GM23248 (cell line): ENCODE results near the gene SMARCA4. TPM values are rescaled to one million over a fixed set of nuclear protein-coding genes. Genes with fewer than 3 reads are reported as not detected.

Experiments used
- DNase-seq: peaks from one replicate; pipeline ENCODE4 v3.0.0-alpha.2; 2015
- H2AFZ ChIP-seq: fragments of 200-600 bp; sonication (generic); 2 replicates; pipeline ENCODE4 v1.6.1; 2016; ENCODE audit warnings: antibody characterized with exemption
- H3F3A ChIP-seq: fragments of 200-600 bp; sonication (generic); 2 replicates; pipeline ENCODE4 v1.6.1; 2016; ENCODE audit warnings: mild to moderate bottlenecking, antibody characterized with exemption, mixed run types; ENCODE audit not compliant: insufficient read depth
- H3K27ac ChIP-seq: fragments of 200-600 bp; sonication (generic); 2 replicates; pipeline ENCODE4 v1.5.1; 2016; ENCODE audit warnings: mild to moderate bottlenecking
- H3K27me3 ChIP-seq: fragments of 200-600 bp; sonication (generic); replicated peaks from 2 replicates; pipeline ENCODE4 v1.6.1; 2016; ENCODE audit warnings: mild to moderate bottlenecking; ENCODE audit not compliant: insufficient read depth
- H3K36me3 ChIP-seq: fragments of 200-600 bp; sonication (generic); 2 replicates; pipeline ENCODE4 v1.6.1; 2016; ENCODE audit warnings: low read depth, mild to moderate bottlenecking
- H3K4me1 ChIP-seq: fragments of 200-600 bp; sonication (generic); 2 replicates; pipeline ENCODE4 v1.6.1; 2016; ENCODE audit warnings: mild to moderate bottlenecking; ENCODE audit not compliant: insufficient read depth
- H3K4me2 ChIP-seq: fragments of 200-600 bp; sonication (generic); one replicate; pipeline ENCODE4 v1.6.1; 2016; ENCODE audit warnings: mild to moderate bottlenecking; ENCODE audit not compliant: unreplicated experiment
- H3K4me3 ChIP-seq: fragments of 200-600 bp; sonication (generic); 2 replicates; pipeline ENCODE4 v1.5.1; 2016; ENCODE audit warnings: mild to moderate bottlenecking
- H3K79me2 ChIP-seq: fragments of 200-600 bp; sonication (generic); 2 replicates; pipeline ENCODE4 v1.6.1; 2016; ENCODE audit warnings: mild to moderate bottlenecking; ENCODE audit not compliant: insufficient read depth
- H3K9ac ChIP-seq: fragments of 200-600 bp; sonication (generic); 2 replicates; pipeline ENCODE4 v1.6.1; 2016; ENCODE audit warnings: mild to moderate bottlenecking
- H3K9me2 ChIP-seq: fragments of 200-600 bp; sonication (generic); 2 replicates; pipeline ENCODE4 v1.6.1; 2016; ENCODE audit warnings: mixed run types, mild to moderate bottlenecking, moderate library complexity; ENCODE audit not compliant: insufficient read depth
- H3K9me3 ChIP-seq: fragments of 200-600 bp; sonication (generic); one replicate; pipeline ENCODE4 v1.6.1; 2017; ENCODE audit warnings: low read depth
- H4K20me1 ChIP-seq: fragments of 200-600 bp; sonication (generic); 2 replicates; pipeline ENCODE4 v1.6.0; 2016; ENCODE audit not compliant: insufficient read depth
- EZH2 ChIP-seq: fragments of 200-600 bp; sonication (generic); IDR thresholded peaks from 2 replicates; pipeline ENCODE4 v1.6.1; 2018; ENCODE audit warnings: antibody characterized with exemption, mild to moderate bottlenecking; ENCODE audit not compliant: insufficient read depth, poor library complexity, severe bottlenecking
- EZH2phosphoT487 ChIP-seq: fragments of 200-600 bp; sonication (generic); IDR thresholded peaks from 2 replicates; pipeline ENCODE4 v1.6.1; 2018; ENCODE audit warnings: antibody characterized with exemption, moderate library complexity, mild to moderate bottlenecking, low read depth; ENCODE audit not compliant: insufficient read depth
- WGBS, 2 experiments: methylation state at CpG; one replicate each; pipeline ENCODE4 v1.1.6; 2015 to 2017; ENCODE audit warnings: low lambda C conversion rate in 2 of 2, low coverage in 1 of 2; ENCODE audit errors: missing lambda C conversion rate in 2 of 2; 5-methylcytosine and 5-hydroxymethylcytosine counted together
- in situ Hi-C: fragments of 300-500 bp; cut with MboI; formaldehyde crosslinking; loops from 2 replicates; pipeline ENCODE4 v1.15.0; 2020
- polyA plus RNA-seq: library from polyadenylated mRNA; unstranded; fragments of >200 nt; fragmentation: Nextera tagmentation; extraction: Ambion mirVana; gene quantifications from 2 replicates; pipeline ENCODE4 v1.2.1, GENCODE V29; 2016
- total RNA-seq: library from RNA; depleted of rRNA; stranded (reverse); fragments of >200 nt; shearing (Covaris generic); gene quantifications from 2 replicates; pipeline ENCODE4 v1.2.3, GENCODE V29; 2014

Gene SMARCA4
- total and polyA plus RNA-seq, 2 experiments from 2014 or later = 37.1 to 44.0 TPM

GRCh38 chr19:10961073-10961860, 437 bp downstream of the SMARCA4 start:
- H3K27ac ChIP-seq = peak overlapping the region; percentile 75
- no peaks in the 10 kb centered on the region for H3K9me2 ChIP-seq
- peak overlapping the region; percentile 76 for H2AFZ ChIP-seq
- H3F3A ChIP-seq = peaks cover 7% of the 10 kb centered on the region; the same call in 1 of the 2 replicates
- H3K27me3 ChIP-seq = no peaks in the 10 kb centered on the region
- peak overlapping the region; percentile 91 for H3K9ac ChIP-seq
- 0 to 4% methylated on average over 23 to 45 of the region's 92 CpGs for WGBS, 2 experiments
- no peaks in the 10 kb centered on the region for H3K9me3 ChIP-seq
- DNase-seq = peak; percentile 71
- H3K36me3 ChIP-seq = no peaks in the 10 kb centered on the region
- peak overlapping the region; percentile 95 for H3K4me3 ChIP-seq
- H4K20me1 ChIP-seq = no peaks in the 10 kb centered on the region
- no peaks in the 10 kb centered on the region; the same call in 1 of the 2 replicates for H3K4me1 ChIP-seq
- peaks cover 57% of the 10 kb centered on the region for H3K79me2 ChIP-seq
- in situ Hi-C loops = no loop called here
- no peak for TF ChIP-seq EZH2
- TF ChIP-seq EZH2phosphoT487 = no peak
- peak overlapping the region; percentile 96 for H3K4me2 ChIP-seq

- H3K4me3 ChIP-seq = peak overlapping the region; percentile 95
- peak overlapping the region; percentile 91; the same call in 1 of the 2 replicates for H3K9ac ChIP-seq
- in situ Hi-C loops = no loop called here
- TF ChIP-seq EZH2 = no peak
- no peak for TF ChIP-seq EZH2phosphoT487
- no peaks in the 10 kb centered on the region for H3K9me2 ChIP-seq
- no peak overlapping the region for H2AFZ ChIP-seq
- H3K27me3 ChIP-seq = no peaks in the 10 kb centered on the region
- WGBS, 2 experiments = 75 to 79% methylated on average over 10 of the region's 10 CpGs
- H3F3A ChIP-seq = peaks cover 7% of the 10 kb centered on the region; the same call in 1 of the 2 replicates
- peaks cover 73% of the 10 kb centered on the region for H3K79me2 ChIP-seq
- peak overlapping the region; percentile 96 for H3K4me2 ChIP-seq
- no peak overlapping the region for H3K27ac ChIP-seq
- H4K20me1 ChIP-seq = no peaks in the 10 kb centered on the region
- no peak for DNase-seq
- no peaks in the 10 kb centered on the region; the same call in 1 of the 2 replicates for H3K4me1 ChIP-seq
- H3K9me3 ChIP-seq = no peaks in the 10 kb centered on the region
- no peaks in the 10 kb centered on the region for H3K36me3 ChIP-seq
Observed at GRCh38 chr19:10962863-10963262, 2.0 kb downstream of the SMARCA4 start.

GRCh38 chr19:10963865-10964264, 3.0 kb downstream of the SMARCA4 start:
- Histone ChIP-seq H3F3A (peaks cover 7% of the 10 kb centered on the region; the same call in 1 of the 2 replicates), H2AFZ (no peak overlapping the region), H3K9ac (no peak overlapping the region), H3K4me2 (no peak overlapping the region), H3K9me2 (no peaks in the 10 kb centered on the region), H3K27me3 (no peaks in the 10 kb centered on the region), H3K4me3 (no peak overlapping the region), H3K79me2 (peaks cover 83% of the 10 kb centered on the region), H3K36me3 (no peaks in the 10 kb centered on the region), H3K4me1 (no peaks in the 10 kb centered on the region; the same call in 1 of the 2 replicates), H4K20me1 (0 out of 2 replicates have a peak, but pooled peaks cover 3% of the 10 kb centered on the region), H3K9me3 (no peaks in the 10 kb centered on the region), H3K27ac (no peak overlapping the region)
- DNase-seq = no peak
- in situ Hi-C loops = no loop called here
- 87 to 97% methylated on average over 4 of the region's 4 CpGs for WGBS, 2 experiments
- TF ChIP-seq EZH2 = no peak
- TF ChIP-seq EZH2phosphoT487 = no peak

GRCh38 chr19:10964903-10965302, 4.1 kb downstream of the SMARCA4 start:
- Histone ChIP-seq H3K36me3 (no peaks in the 10 kb centered on the region), H3K4me2 (no peak overlapping the region), H3K9me3 (no peaks in the 10 kb centered on the region), H3K4me3 (no peak overlapping the region), H3F3A (peaks cover 7% of the 10 kb centered on the region; the same call in 1 of the 2 replicates), H4K20me1 (0 out of 2 replicates have a peak, but pooled peaks cover 5% of the 10 kb centered on the region), H2AFZ (no peak overlapping the region), H3K9ac (no peak overlapping the region), H3K27ac (no peak overlapping the region), H3K4me1 (no peaks in the 10 kb centered on the region; the same call in 1 of the 2 replicates), H3K9me2 (no peaks in the 10 kb centered on the region), H3K79me2 (peaks cover 90% of the 10 kb centered on the region), H3K27me3 (no peaks in the 10 kb centered on the region)
- in situ Hi-C loops = no loop called here
- TF ChIP-seq EZH2phosphoT487 (no peak), EZH2 (no peak)
- 90 to 94% methylated on average over 4 of the region's 4 CpGs for WGBS, 2 experiments
- no peak for DNase-seq
